Ishikawa (cell line): ENCODE data around the gene TICAM2.

Source experiments
- CREB1 ChIP-seq: IDR thresholded peaks from 2 replicates; pipeline ENCODE4 v1.6.1; 2012; ENCODE audit warnings: low read depth
- EGR1 ChIP-seq: IDR thresholded peaks from 2 replicates; pipeline ENCODE4 v1.6.1; 2012
- EP300 ChIP-seq: IDR thresholded peaks from 2 replicates; pipeline ENCODE4 v1.6.1; 2012; ENCODE audit warnings: borderline replicate concordance
- TEAD4 ChIP-seq: IDR thresholded peaks from 2 replicates; pipeline ENCODE4 v1.6.1; 2012
- YY1 ChIP-seq: IDR thresholded peaks from 2 replicates; pipeline ENCODE4 v1.6.1; 2012; ENCODE audit warnings: low read depth
- ZBTB7A ChIP-seq: IDR thresholded peaks from 2 replicates; pipeline ENCODE4 v1.6.1; 2012; ENCODE audit warnings: low read depth
- TF ChIP-seq, protein P1 (sequence below): IDR thresholded peaks from 2 replicates; pipeline ENCODE4 v1.6.1; 2012; ENCODE audit warnings: low read depth, mild to moderate bottlenecking
- TF ChIP-seq, protein P2 (sequence below): IDR thresholded peaks from 2 replicates; pipeline ENCODE4 v1.6.1; 2012
- TF ChIP-seq, protein P3 (sequence below): IDR thresholded peaks from 2 replicates; pipeline ENCODE4 v1.6.1; 2012

DNA sequence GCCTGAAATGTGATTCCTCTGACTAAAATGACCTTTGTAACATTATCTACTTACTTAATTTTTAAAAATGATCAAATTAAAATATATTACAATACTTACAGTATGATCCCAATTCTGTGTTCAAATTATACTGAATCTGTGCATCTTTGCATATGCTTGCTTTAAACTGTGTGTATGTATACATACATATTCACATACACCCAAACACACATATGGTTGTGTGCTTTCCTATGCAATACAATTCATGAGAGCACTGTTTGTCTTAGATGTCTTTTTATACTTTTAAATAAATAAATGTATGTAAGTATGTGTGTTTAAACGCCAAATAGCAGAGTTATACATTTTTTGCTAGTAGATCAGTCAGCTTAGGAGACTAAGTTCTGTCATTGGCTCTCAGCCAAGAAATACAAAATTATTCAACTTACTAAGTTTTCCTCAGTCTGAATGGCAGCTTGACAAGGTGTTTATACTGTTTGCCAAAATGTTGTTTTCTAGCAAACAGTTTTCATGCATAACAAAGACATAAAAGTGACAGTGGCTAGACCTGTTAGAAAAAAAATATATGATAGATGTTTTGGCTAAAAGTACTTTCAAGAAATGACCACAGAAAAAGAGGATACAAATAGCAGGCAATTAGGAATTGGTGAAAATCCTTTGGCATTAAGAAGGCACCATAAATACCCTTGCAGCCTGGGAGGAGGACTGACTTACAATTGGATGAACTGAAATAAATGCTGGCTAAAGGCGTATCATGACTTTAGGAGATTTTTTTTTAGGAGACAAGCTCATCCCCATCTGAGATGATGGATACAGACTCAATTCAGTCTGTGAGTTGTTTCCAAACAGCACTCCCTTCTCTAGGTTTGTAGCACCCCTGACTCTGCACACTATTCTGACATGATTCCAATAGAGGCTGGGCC lies 7.9 kb downstream of the TICAM2 start:
- TF ChIP-seq EP300 (no peak), CREB1 (no peak), YY1 (no peak), TEAD4 (no peak), EGR1 (no peak), ZBTB7A (no peak)
- TF ChIP-seq, protein P1, sequence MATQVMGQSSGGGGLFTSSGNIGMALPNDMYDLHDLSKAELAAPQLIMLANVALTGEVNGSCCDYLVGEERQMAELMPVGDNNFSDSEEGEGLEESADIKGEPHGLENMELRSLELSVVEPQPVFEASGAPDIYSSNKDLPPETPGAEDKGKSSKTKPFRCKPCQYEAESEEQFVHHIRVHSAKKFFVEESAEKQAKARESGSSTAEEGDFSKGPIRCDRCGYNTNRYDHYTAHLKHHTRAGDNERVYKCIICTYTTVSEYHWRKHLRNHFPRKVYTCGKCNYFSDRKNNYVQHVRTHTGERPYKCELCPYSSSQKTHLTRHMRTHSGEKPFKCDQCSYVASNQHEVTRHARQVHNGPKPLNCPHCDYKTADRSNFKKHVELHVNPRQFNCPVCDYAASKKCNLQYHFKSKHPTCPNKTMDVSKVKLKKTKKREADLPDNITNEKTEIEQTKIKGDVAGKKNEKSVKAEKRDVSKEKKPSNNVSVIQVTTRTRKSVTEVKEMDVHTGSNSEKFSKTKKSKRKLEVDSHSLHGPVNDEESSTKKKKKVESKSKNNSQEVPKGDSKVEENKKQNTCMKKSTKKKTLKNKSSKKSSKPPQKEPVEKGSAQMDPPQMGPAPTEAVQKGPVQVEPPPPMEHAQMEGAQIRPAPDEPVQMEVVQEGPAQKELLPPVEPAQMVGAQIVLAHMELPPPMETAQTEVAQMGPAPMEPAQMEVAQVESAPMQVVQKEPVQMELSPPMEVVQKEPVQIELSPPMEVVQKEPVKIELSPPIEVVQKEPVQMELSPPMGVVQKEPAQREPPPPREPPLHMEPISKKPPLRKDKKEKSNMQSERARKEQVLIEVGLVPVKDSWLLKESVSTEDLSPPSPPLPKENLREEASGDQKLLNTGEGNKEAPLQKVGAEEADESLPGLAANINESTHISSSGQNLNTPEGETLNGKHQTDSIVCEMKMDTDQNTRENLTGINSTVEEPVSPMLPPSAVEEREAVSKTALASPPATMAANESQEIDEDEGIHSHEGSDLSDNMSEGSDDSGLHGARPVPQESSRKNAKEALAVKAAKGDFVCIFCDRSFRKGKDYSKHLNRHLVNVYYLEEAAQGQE = no peak
- TF ChIP-seq, protein P2, sequence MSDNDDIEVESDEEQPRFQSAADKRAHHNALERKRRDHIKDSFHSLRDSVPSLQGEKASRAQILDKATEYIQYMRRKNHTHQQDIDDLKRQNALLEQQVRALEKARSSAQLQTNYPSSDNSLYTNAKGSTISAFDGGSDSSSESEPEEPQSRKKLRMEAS = no peak
- TF ChIP-seq, protein P3, sequence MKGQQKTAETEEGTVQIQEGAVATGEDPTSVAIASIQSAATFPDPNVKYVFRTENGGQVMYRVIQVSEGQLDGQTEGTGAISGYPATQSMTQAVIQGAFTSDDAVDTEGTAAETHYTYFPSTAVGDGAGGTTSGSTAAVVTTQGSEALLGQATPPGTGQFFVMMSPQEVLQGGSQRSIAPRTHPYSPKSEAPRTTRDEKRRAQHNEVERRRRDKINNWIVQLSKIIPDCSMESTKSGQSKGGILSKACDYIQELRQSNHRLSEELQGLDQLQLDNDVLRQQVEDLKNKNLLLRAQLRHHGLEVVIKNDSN = no peak
